ENCODE results near the gene ZNF180.
"Not testable (repeated sequence)": the region's sequence is repeated elsewhere in the genome, so short reads cannot be mapped to it uniquely, and the experiment has no call there.

Gene ZNF180

DNA sequence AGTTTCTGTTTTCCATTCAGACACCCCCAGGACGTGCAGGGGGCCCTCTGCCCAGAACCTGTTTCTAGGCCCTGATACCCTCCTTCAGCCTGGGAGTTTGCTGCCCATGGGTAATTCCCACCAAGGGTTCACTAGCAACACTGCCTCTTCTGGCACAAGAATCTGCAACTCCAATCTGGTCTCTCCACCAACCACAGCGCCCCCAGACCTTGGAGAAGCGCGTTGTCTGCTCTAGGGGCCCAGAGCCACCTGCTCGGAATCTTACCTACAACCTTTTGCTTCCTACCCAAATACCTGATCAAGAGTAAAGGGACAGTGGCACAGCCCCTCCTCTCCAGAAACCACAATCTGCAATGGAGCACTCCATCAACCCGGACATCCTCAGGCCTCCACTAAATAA, 763 bp downstream of the ZNF180 start:
- in situ Hi-C loops (cut with MboI; ENCODE audit: low sequenced_read_pairs), result no loop called here

DNA sequence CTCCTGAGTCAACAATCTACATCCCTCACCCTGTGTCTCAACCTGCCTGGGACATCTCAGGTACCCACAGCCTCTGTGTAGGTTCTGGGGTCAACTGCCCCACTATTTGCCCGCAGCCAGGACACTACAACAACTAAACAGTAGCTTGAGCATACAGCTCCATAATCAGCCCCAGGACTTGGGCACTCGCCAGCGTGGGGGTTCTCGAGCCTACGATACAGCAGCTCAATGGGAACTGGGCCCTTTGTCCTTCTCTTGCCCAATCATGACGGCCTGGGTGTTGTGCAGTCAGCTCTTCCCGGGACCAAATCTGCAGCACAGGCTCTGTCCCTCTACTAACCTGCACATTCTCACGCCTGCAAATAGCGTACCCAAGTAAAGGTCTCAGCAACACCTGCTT, 1.3 kb downstream of the ZNF180 start:
- in situ Hi-C loops (cut with MboI; ENCODE audit: low sequenced_read_pairs), result no loop called here

DNA sequence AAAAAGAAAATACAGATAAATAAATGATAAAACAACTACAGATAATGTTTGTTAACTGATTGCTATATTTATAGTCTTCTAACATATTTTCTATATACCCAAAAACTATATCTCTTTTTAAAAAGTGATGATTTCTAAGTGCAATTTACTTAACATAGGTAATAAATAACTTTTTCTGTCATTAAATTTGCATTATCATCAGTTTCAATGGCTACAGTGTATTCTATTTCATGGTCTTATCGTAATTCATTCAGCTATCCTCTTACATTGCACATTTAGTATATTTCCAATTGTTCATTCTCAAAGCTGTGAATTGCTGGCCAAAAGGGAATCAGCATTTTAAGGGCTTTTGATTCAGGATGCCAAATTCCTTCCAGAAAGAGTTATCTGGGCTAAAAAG, 3.6 kb downstream of the ZNF180 start:
- in situ Hi-C loops (cut with MboI; ENCODE audit: low sequenced_read_pairs), result no loop called here

DNA sequence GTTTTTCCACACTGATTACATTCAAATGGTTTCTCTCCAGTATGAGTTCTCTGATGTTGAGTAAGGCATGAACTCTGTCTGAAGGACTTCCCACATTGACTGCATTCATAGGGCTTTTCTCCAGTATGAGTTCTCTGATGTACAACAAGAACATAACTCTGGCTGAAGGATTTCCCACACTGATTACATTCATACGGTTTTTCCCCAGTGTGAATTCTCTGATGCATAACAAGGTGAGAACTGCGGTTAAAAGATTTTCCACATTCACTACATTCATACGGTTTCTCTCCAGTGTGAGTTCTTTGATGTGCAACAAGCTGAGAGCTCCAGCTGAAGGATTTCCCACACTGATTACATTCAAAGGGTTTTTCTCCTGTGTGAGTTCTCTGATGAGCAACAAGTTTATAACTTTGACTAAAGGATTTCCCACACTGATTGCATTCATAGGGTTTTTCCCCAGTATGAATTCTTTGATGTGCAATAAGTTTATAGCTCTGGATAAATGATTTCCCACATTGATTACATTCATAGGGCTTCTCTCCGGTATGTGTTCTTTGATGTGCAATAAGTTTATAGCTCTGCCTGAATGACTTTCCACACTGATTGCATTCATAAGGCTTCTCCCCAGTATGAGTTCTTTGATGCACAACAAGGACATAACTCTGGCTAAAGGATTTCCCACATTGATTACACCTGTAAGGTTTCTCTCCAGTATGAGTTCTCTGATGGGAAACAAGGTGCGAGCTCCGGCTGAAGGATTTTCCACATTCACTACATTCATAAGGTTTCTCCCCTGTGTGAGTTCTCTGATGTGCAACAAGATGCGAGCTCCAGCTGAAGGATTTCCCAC, 23.5 kb downstream of the ZNF180 start:
- in situ Hi-C loops (cut with MboI; ENCODE audit: low sequenced_read_pairs), result no loop called here

DNA sequence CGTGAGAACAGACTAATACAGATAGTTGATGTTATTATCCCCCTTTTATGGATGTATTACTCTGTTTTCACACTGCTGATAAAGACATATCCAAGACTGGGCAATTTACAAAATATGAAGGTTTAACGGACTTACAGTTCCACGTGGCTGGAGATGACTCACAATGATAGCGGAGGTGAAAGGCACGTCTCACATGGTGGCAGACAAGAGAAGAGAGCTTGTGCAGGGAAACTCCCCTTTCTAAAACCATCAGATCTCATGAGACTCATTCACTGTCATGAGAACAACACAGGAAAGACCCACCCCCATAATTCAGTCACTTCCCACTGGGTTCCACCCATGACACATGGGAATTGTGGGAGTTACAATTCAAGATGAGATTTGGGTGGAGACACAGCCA, 31.6 kb downstream of the ZNF180 start:
- in situ Hi-C loops (cut with MboI; ENCODE audit: low sequenced_read_pairs), result not testable (repeated sequence)

DNA sequence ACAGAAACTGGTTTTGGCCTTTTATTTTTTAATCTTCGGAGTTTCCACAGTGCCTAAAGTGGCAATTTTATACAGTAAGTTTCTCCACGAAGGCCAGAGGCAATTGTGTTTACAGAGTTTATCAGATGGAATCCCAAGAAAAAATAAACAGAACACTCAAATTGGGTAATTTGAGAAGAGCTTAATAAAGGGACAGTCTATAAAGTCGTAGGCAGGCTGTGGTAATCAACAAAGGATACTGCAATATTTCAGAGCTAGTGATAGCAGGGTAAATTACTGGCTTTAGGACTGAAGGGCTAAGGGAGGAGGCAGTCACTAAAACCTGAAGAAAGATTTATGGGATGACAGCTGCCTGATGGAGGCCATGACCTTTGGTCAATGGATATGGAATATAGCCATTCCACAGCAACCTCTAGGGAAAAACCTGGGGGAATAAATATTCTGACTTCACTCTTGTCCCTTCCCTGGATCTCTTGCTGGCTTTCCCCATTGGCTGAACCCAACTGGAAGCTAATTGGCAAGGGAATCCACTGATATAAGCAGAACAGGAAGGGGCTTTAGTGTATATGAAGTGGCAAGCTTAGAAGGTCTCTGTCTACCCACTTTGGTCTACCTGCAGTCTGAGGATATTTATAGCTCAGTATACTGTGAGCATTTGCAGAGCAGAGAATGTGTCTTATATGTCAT, 37.6 kb downstream of the ZNF180 start:
- in situ Hi-C loops (cut with MboI; ENCODE audit: low sequenced_read_pairs), result not testable (repeated sequence)

DNA sequence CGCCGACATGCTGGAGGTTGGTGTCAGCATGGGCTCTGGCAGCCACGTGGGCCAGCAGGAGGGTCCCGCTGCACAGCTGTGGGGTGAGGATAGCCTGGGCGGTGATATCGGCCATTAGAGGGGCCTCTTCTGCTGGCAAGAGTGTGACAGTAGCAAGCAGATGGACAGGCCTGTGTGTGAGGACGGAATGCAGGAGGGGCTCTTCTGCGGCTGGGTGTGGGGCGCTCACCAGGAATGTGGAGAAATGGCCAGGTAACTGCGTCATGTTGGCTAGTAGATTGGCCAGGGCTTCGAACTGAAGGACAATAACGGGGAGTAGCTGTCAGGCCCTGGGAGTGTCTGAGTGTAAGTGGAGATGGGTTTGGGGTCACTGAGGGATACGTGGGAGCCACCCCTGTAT, 44.3 kb downstream of the ZNF180 start:
- in situ Hi-C loops (cut with MboI; ENCODE audit: low sequenced_read_pairs), result not testable (repeated sequence)

DNA sequence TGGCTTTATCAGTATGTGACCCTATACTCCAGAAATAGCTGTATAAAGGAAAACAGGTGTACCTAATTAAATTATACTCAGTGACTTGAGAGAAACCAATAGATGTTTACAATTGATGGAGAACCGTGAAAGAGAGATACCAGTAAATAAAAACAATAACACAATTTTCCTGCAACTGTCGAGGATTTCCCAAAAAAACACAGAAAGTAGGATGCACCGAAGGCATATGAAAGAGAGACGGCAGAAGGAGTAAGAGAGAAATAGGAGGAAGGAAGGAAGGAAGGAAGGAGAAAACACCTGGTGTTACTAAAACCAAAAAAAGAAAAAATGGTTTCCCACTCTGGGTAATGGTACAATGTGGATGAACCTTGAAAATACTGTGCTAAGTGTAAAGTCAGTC, 45.2 kb downstream of the ZNF180 start:
- in situ Hi-C loops (cut with MboI; ENCODE audit: low sequenced_read_pairs), result no loop called here

DNA sequence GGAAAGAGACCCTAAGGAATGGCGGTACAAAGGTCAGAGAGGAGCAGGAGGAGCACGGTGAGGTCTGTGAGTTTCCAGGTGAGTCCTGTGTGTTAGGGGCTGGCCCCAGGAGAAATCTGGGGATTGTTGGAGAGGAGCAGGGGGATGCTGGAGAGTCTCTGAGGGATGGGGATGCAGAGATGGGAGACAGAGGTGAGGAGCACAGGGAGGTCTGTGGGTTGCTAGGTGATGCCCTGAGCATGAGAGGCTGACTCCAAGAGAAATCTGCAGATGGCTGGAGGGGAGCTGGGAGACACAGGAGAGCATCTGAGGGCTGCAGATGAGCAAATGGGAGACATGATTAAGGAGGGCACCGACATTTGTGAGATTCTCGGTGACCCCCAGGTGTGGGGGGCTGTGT, 48.0 kb downstream of the ZNF180 start:
- in situ Hi-C loops (cut with MboI; ENCODE audit: low sequenced_read_pairs), result no loop called here

DNA sequence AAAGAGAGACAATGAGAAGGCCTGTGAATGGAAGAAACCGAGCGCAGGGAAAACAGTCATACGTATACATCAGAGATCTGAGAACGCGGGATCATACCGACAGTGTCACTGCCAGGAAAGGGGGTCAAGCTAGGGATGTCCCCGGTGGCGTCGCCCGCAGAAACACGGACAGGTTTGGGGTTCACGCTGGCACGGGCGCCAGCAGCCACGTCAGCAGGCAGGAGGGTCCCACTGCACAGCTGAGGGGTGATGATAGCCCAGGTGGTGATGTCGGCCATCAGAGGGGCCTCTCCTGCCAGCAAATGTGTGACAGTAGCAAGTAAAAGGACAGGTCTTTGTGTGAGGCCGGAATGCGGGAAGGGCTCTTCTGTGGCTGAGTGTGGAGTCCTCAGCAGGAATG, 48.6 kb downstream of the ZNF180 start:
- in situ Hi-C loops (cut with MboI; ENCODE audit: low sequenced_read_pairs), result no loop called here

DNA sequence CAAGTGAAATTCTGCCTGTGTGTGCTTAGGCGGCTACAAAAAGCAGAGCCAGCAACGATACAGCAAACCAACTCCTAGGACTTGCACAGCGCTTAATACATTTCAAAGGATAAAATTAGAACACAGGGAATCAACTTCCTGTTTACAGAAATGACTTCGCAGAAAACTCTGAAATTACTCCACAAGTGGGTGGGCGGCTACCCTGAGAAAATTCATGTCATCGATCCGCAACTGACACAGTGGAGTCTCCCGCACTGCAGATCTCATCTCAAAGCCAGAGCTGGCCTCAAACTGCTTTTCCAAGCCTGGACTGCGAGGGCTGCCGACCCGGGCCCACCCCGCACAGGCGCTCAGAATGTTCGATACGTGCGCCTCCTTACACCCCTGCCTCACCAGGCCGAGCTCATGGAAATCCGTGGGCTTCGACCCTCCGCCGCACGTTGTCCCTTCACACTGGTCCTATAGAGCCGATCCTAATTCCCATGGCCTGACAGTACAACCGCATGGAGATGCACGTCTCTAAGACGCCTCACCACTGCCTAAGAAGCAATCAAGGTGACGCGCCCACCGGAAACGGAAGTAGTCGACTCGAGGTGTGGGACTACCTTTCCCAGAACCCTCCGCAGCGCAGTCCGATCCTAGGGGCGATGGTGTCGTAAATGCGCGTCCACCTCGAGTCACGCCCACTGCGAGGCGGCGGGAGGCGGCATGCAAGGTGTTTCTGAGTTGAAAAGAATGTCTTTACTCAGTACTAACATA, 52.2 kb downstream of the ZNF180 start, which contains the start of gene ZNF229:
TSS of gene ZNF229 (minus strand) at position 557 of the 759 bp plus-strand sequence. CDS start 5,625 bp downstream, outside the sequence.
- in situ Hi-C loops (cut with MboI; ENCODE audit: low sequenced_read_pairs), result no loop called here

DNA sequence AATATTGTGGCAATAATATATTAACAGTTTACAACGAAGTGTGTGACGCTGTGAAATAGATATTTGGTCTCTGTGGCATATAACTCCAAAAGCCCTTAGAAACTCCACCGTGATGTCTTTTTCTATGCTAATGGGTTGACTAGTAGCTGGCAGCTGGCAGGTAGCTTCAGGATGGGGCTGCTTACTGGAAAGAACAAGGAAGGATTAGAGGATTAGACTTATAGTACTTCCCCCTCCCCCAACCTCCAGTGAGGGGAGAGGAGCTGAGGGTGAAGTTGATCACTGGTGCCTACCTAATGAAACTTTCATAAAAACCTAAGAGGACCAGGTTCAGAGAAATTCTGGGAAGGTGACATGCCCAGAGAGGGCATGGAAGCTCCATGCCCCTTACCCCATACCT, 61.9 kb downstream of the ZNF180 start:
- in situ Hi-C loops (cut with MboI; ENCODE audit: low sequenced_read_pairs), result no loop called here

DNA sequence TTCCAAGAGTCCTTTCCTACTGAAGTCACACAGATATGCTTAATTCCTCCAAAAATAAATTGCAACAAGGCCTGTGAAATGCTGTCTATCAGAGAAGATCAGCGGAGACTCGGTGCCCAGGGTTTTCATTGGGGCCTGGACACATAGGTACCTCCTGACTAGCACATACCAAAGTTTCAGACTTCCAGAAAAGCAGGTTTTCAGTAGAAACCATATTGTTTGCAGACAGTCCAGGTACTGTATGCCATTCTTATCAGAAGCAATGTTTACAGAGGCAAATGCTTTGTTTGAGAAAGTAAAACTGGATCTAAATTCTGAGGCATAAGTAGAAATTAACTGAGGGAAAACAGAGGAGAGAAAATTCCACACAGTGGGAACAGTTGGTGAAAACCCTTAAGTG, 64.9 kb downstream of the ZNF180 start:
- in situ Hi-C loops (cut with MboI; ENCODE audit: low sequenced_read_pairs), result no loop called here

DNA sequence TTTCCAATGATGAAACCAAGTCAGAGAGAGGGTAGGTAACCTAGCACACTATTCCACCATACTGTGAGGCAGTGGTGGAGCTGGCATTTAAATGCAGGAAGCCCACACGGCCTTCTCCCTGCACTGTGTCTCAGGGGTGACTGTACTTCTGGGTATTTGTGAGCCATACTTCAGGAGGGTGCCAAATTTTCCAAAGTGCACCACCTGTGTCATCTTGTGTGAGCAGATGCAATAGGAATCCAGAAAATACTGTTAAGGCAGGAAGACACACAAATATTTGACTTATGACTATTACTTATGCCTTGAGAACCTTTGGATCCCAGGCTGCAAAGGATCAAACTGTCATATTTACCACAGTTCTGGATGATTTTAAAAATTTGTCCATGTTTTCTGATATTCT, 69.4 kb downstream of the ZNF180 start:
- in situ Hi-C loops (cut with MboI; ENCODE audit: low sequenced_read_pairs), result no loop called here

Measured in hTERT RPE-1 (cell line).